PC-9 (cell line): Measurements from ENCODE around the gene TMEM178A. TPM values are rescaled to one million over a fixed set of nuclear protein-coding genes. Genes with fewer than 3 reads are reported as not detected.

ENCODE experiments used
- BruUV-seq: library from RNA; stranded (reverse); fragments of 400-500 nt; replicated peaks from 2 replicates; lab custom pipeline; 2021; lab: Mats Ljungman, UMichigan
- CTCF ChIA-PET: fragments of 300-600 bp; sonication (Branson Sonifier 250); formaldehyde crosslinking; loops from one replicate; lab custom pipeline; 2022; ENCODE audit warnings: antibody characterized with exemption; lab: Charles Lee
- POLR2A ChIA-PET: fragments of 300-600 bp; sonication (Branson Sonifier 250); formaldehyde crosslinking; loops from one replicate; lab custom pipeline; 2022; ENCODE audit warnings: antibody characterized with exemption; ENCODE audit not compliant: unreplicated experiment; lab: Charles Lee
- DNase-seq, 2 experiments: peaks; one replicate each; pipeline versions ENCODE4 v3.0.0 to v3.0.0-alpha.2; 2015 to 2022; ENCODE audit warnings: mixed read lengths in 1 of 2
- H2AFZ ChIP-seq: fragments of 200-600 bp; sonication (generic); 2 replicates; pipeline ENCODE4 v1.8.1; 2017; ENCODE audit warnings: antibody characterized with exemption
- H3F3A ChIP-seq: fragments of 200-600 bp; sonication (generic); 2 replicates; pipeline ENCODE4 v1.8.1; 2017; ENCODE audit warnings: antibody characterized with exemption, mild to moderate bottlenecking, low read depth; ENCODE audit not compliant: insufficient read depth
- H3K27ac ChIP-seq: fragments of 200-600 bp; sonication (generic); 2 replicates; pipeline ENCODE4 v1.6.1; 2016; ENCODE audit warnings: mixed run types
- H3K27me3 ChIP-seq: fragments of 200-600 bp; sonication (generic); 2 replicates; pipeline ENCODE4 v1.6.1; 2016; ENCODE audit warnings: low read depth, mixed run types; ENCODE audit not compliant: insufficient read depth
- H3K36me3 ChIP-seq: fragments of 200-600 bp; sonication (generic); 2 replicates; pipeline ENCODE4 v1.6.1; 2016; ENCODE audit warnings: low read depth, mixed run types
- H3K4me1 ChIP-seq: fragments of 200-600 bp; sonication (generic); replicated peaks from 2 replicates; pipeline ENCODE4 v1.6.1; 2016; ENCODE audit warnings: mixed run types; ENCODE audit not compliant: insufficient read depth
- H3K4me2 ChIP-seq: fragments of 200-600 bp; sonication (generic); 2 replicates; pipeline ENCODE4 v1.6.1; 2017; ENCODE audit warnings: mixed run types
- H3K4me3 ChIP-seq: fragments of 200-600 bp; sonication (generic); 2 replicates; pipeline ENCODE4 v1.6.1; 2016; ENCODE audit warnings: mixed run types
- H3K79me2 ChIP-seq: fragments of 200-600 bp; sonication (generic); 2 replicates; pipeline ENCODE4 v1.6.1; 2017; ENCODE audit warnings: low read depth, mixed run types
- H3K9me2 ChIP-seq: fragments of 200-600 bp; sonication (generic); 2 replicates; pipeline ENCODE4 v1.8.1; 2017; ENCODE audit warnings: mild to moderate bottlenecking; ENCODE audit not compliant: insufficient read depth
- H3K9me3 ChIP-seq: fragments of 200-600 bp; sonication (generic); 2 replicates; pipeline ENCODE4 v1.8.1; 2016; ENCODE audit warnings: low read depth; ENCODE audit not compliant: insufficient read depth
- H4K20me1 ChIP-seq: fragments of 200-600 bp; sonication (generic); 2 replicates; pipeline ENCODE4 v1.8.1; 2017; ENCODE audit not compliant: insufficient read depth
- CTCF ChIP-seq: fragments of 200-600 bp; sonication (generic); conservative IDR thresholded peaks from 2 replicates; pipeline ENCODE4 v1.6.1; 2017; ENCODE audit warnings: mixed run types, antibody characterized with exemption, mild to moderate bottlenecking, moderate library complexity
- EZH2 ChIP-seq: fragments of 200-600 bp; sonication (generic); IDR thresholded peaks from 2 replicates; pipeline ENCODE4 v1.8.0; 2017; ENCODE audit warnings: antibody characterized with exemption, low read depth
- intact Hi-C: fragments of 100-400 bp; cut with micrococcal nuclease; formaldehyde crosslinking; loops from one replicate; pipeline ENCODE4 v1.10.0; 2022; ENCODE audit not compliant: unreplicated experiment
- total RNA-seq: library from RNA; stranded (reverse); gene quantifications from 2 replicates; pipeline ENCODE4 v1.2.3, GENCODE V29; 2021

Gene TMEM178A
- total RNA-seq, 1 experiment from 2014 or later, result 2.8 TPM

GRCh38 chr2:39682066-39682692 lies 16.5 kb downstream of the TMEM178A start:
- no peak overlapping the region for H3K4me3 ChIP-seq
- H3K4me2 ChIP-seq, result no peak overlapping the region
- H3K27me3 ChIP-seq, result no peaks in the 10 kb centered on the region
- no peaks in the 10 kb centered on the region for H3K79me2 ChIP-seq
- TF ChIP-seq EZH2 (no peak), CTCF (no peak)
- no peak for DNase-seq
- no peaks in the 10 kb centered on the region for H3K9me3 ChIP-seq
- H3F3A ChIP-seq, result no peaks in the 10 kb centered on the region
- ChIA-PET CTCF (no interaction called here), POLR2A (no interaction called here)
- no TSS peak for BruUV-seq
- H2AFZ ChIP-seq, result no peak overlapping the region
- H3K9me2 ChIP-seq, result no peaks in the 10 kb centered on the region
- no peaks in the 10 kb centered on the region for H4K20me1 ChIP-seq
- no peaks in the 10 kb centered on the region for H3K36me3 ChIP-seq
- no peaks in the 10 kb centered on the region for H3K4me1 ChIP-seq
- H3K27ac ChIP-seq, result no peak overlapping the region
- intact Hi-C loops, result no loop called here

DNA sequence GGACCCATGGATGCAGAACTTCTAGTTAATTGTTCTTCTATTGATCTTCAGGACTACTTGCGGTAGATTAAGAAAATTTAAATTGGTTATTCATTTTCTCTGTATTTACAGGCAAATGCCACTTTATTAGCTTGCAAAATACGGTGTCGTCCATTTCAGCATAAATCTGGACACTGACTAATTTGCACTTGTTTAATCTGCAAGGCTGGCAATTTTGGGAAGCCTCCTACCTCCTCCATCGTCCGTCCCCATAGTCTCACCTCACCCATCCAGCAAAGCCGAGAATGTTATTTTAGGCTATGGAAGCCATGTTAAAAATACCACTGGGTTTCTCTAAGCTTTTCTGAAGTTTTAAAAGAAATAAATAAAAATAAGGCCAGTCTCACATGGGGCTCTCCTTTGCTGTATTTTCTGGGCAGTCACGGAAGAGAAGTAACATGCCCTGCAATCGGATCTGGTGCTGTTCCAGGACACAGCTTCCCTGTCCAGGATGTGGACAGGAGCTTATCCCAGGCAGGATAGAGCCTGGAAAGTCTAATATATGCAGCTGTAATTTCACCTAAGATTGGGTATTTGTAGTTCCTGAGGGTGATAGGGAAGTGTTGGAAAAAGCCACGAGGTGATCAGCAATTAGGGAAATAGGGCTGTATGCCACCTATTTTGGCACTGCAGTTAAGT lies 17.4 kb downstream of the TMEM178A start:
- Histone ChIP-seq H3K27ac (no peak overlapping the region), H3K9me3 (no peaks in the 10 kb centered on the region), H2AFZ (no peak overlapping the region), H3K9me2 (no peaks in the 10 kb centered on the region), H3K79me2 (no peaks in the 10 kb centered on the region), H3F3A (no peaks in the 10 kb centered on the region), H4K20me1 (no peaks in the 10 kb centered on the region), H3K4me2 (no peak overlapping the region), H3K36me3 (no peaks in the 10 kb centered on the region), H3K4me1 (no peaks in the 10 kb centered on the region), H3K27me3 (no peaks in the 10 kb centered on the region), H3K4me3 (no peak overlapping the region)
- intact Hi-C loops, result no loop called here
- ChIA-PET CTCF (no interaction called here), POLR2A (no interaction called here)
- no TSS peak for BruUV-seq
- no peak for TF ChIP-seq CTCF
- TF ChIP-seq EZH2, result no peak
- no peak for DNase-seq

DNA sequence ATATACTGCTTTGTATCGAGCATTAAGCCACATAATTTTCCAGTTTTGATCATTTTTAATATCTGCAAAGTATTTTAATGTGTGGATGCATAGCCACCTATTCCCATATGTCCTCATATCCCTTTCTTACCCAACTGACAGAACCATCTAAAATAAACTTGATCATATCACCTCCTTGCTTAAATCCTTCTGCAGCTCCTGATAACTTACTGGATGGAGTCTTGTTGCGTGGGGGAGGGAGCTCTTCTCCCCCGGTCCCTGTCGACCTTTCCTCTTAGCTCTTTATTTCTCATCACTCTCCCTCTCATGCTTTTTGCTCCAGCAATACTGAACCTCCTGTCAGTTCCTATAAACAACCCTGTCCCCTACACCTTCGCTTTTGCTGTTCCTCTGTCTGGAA lies 18.7 kb downstream of the TMEM178A start:
- Histone ChIP-seq H4K20me1 (no peaks in the 10 kb centered on the region), H3K27me3 (no peaks in the 10 kb centered on the region), H3K4me1 (no peaks in the 10 kb centered on the region), H3K27ac (no peak overlapping the region), H3K9me2 (no peaks in the 10 kb centered on the region), H3F3A (no peaks in the 10 kb centered on the region), H3K9me3 (no peaks in the 10 kb centered on the region), H3K4me2 (no peak overlapping the region), H2AFZ (no peak overlapping the region), H3K79me2 (no peaks in the 10 kb centered on the region), H3K36me3 (no peaks in the 10 kb centered on the region), H3K4me3 (no peak overlapping the region)
- CTCF ChIA-PET, result no interaction called here
- no peak for TF ChIP-seq EZH2
- no peak for TF ChIP-seq CTCF
- no peak for DNase-seq
- intact Hi-C loops, result no loop called here
- no TSS peak for BruUV-seq
- POLR2A ChIA-PET, result no interaction called here
